Psoas muscle (tissue), 8 donors: ENCODE measurements around the gene FAM107B. TPM values are rescaled to one million over a fixed set of nuclear protein-coding genes. Genes with fewer than 3 reads are reported as not detected.

ENCODE experiments used
- ATAC-seq, 4 donors: fragments of 200-7000 bp; cut with Tn5 transposase; one replicate each; pipeline ENCODE4 v1.9.1; 2020; ENCODE audit warnings: moderate library complexity in 3 of 4, mild to moderate bottlenecking in 2 of 4
- DNase-seq, 2 donors: peaks; one replicate each; pipeline ENCODE4 v3.0.0-alpha.2; 2020
- H3K27ac ChIP-seq: fragments of 200-600 bp; one replicate; pipeline ENCODE4 v1.8.0; 2022
- H3K27me3 ChIP-seq, 3 donors: fragments of 200-600 bp in 1 of 3; one replicate each; pipeline versions ENCODE4 v1.6.1 to v1.8.0; 2013 to 2022; ENCODE audit warnings: low read length in 2 of 3, mild to moderate bottlenecking in 2 of 3, moderate library complexity in 1 of 3; ENCODE audit not compliant: insufficient read depth in 3 of 3
- H3K36me3 ChIP-seq, 2 donors: fragments of 200-600 bp in 1 of 2; one replicate each; pipeline versions ENCODE4 v1.6.1 to v1.8.0; 2013 to 2022; ENCODE audit warnings: low read depth in 1 of 2, mild to moderate bottlenecking in 1 of 2, moderate library complexity in 1 of 2; ENCODE audit not compliant: insufficient read depth in 1 of 2
- H3K4me1 ChIP-seq: fragments of 200-600 bp; one replicate; pipeline ENCODE4 v1.8.0; 2022
- H3K4me3 ChIP-seq: fragments of 200-600 bp; one replicate; pipeline ENCODE4 v1.8.0; 2022; ENCODE audit warnings: mild to moderate bottlenecking
- H3K9me3 ChIP-seq: fragments of 200-600 bp; one replicate; pipeline ENCODE4 v1.8.0; 2022
- CTCF ChIP-seq: fragments of 200-600 bp; IDR thresholded peaks from one replicate; pipeline ENCODE4 v1.8.0; 2022; ENCODE audit warnings: antibody characterized with exemption
- WGBS, 3 donors: extraction: QIAGEN DNeasy Blood & Tissue Kit; methylation state at CpG; one replicate each; pipeline versions ENCODE4 v1.1.6 to v1.1.7; 2013; 5-methylcytosine and 5-hydroxymethylcytosine counted together
- intact Hi-C, 2 donors: fragments of 100-400 bp; cut with DNase I; formaldehyde crosslinking; loops; one replicate each; pipeline versions ENCODE4 v1.11.0 to v1.14.2; 2022
- polyA plus RNA-seq, 3 donors: library from polyadenylated mRNA; stranded (reverse); fragments of 200-250 nt; gene quantifications; one replicate each; pipeline ENCODE4 v1.2.3, GENCODE V29; 2013
- total RNA-seq, 4 donors: library from RNA; stranded (reverse); fragmentation: NEBNext Ultra II Directional in 2 of 4; extraction: Animal tissue kit (Norgen Biotek cat#: 25700) in 2 of 4; gene quantifications; one replicate each; pipeline versions ENCODE4 v1.2.1 to v1.2.4, GENCODE V29; 2021 to 2023
- donor health status: healthy with polysubstance abuse.
- donor health status: DM: no; HTN: no; CAD: no; lungs with moderate emphysema.
- donor health status: Bipolar disorder and iron deficiency.
- donor health status: healthy.
- donor health status: DM: yes; HTN: yes; CAD: no.
- donor health status: DM: no; HTN: no; CAD: no.
- donor health status: DM: no; HTN: no; CAD: no.
- donor health status: DM: yes; HTN: yes; CAD: no.

The FAM107B gene
- total and polyA plus RNA-seq, 7 donors = 1.0 to 3.1 (median 1.8) TPM

- Histone ChIP-seq H3K36me3 (no peaks in the 10 kb centered on the region), H3K27me3 (peaks cover 0 to 4% (median 0%) of the 10 kb centered on the region in 3 donors), H3K9me3 (no peaks in the 10 kb centered on the region), H3K4me3 (no peak overlapping the region), H3K27ac (no peak overlapping the region), H3K4me1 (no peaks in the 10 kb centered on the region)
- no peak for TF ChIP-seq CTCF
- ATAC-seq (no peak), DNase-seq (no peak)
- intact Hi-C loops = no loop called here
- 44 to 60% (median 45%) methylated on average over 3 of the region's 3 CpGs for WGBS, 3 donors
Observed at GRCh38 chr10:14775656-14776055, 959 bp upstream of the FAM107B start.

GRCh38 chr10:14774214-14774580, 500 bp downstream of the FAM107B start:
- Histone ChIP-seq H3K27me3 (peaks cover 0 to 4% (median 0%) of the 10 kb centered on the region in 3 donors), H3K27ac (no peak overlapping the region), H3K4me3 (no peak overlapping the region), H3K36me3 (no peaks in the 10 kb centered on the region), H3K4me1 (no peaks in the 10 kb centered on the region), H3K9me3 (no peaks in the 10 kb centered on the region)
- no peak for TF ChIP-seq CTCF
- no peak for ATAC-seq
- intact Hi-C loops = no loop called here
- no peak for DNase-seq
- 87 to 90% (median 87%) methylated on average over 22 of the region's 22 CpGs for WGBS, 3 donors

- Histone ChIP-seq H3K4me1 (no peaks in the 10 kb centered on the region), H3K9me3 (no peaks in the 10 kb centered on the region), H3K36me3 (no peaks in the 10 kb centered on the region), H3K27ac (no peak overlapping the region), H3K4me3 (no peak overlapping the region), H3K27me3 (peaks cover 0 to 4% (median 0%) of the 10 kb centered on the region in 3 donors)
- TF ChIP-seq CTCF = no peak
- WGBS, 3 donors = 85 to 87% (median 87%) methylated on average over 10 of the region's 10 CpGs
- ATAC-seq (no peak), DNase-seq (no peak)
- intact Hi-C loops = no loop called here
Observed at GRCh38 chr10:14773551-14774213, 1.0 kb downstream of the FAM107B start.

GRCh38 chr10:14772399-14772798, 2.3 kb downstream of the FAM107B start:
- H3K4me3 ChIP-seq = no peak overlapping the region
- DNase-seq (no peak), ATAC-seq (no peak)
- intact Hi-C loops = no loop called here
- H3K36me3 ChIP-seq = no peaks in the 10 kb centered on the region
- H3K4me1 ChIP-seq = no peaks in the 10 kb centered on the region
- peaks cover 0 to 4% (median 0%) of the 10 kb centered on the region in 3 donors for H3K27me3 ChIP-seq
- no peaks in the 10 kb centered on the region for H3K9me3 ChIP-seq
- no peak for TF ChIP-seq CTCF
- 68 to 73% (median 69%) methylated on average over 7 of the region's 7 CpGs for WGBS, 3 donors
- no peak overlapping the region for H3K27ac ChIP-seq

- TF ChIP-seq CTCF = no peak
- WGBS, 3 donors = 90 to 91% (median 91%) methylated on average over 2 of the region's 2 CpGs
- Histone ChIP-seq H3K4me1 (no peaks in the 10 kb centered on the region), H3K4me3 (no peak overlapping the region), H3K27me3 (peaks cover 0 to 4% (median 0%) of the 10 kb centered on the region in 3 donors), H3K36me3 (no peaks in the 10 kb centered on the region), H3K9me3 (no peaks in the 10 kb centered on the region), H3K27ac (no peak overlapping the region)
- intact Hi-C loops = no loop called here
- DNase-seq (no peak), ATAC-seq (no peak)
Observed at GRCh38 chr10:14770927-14771326, 3.8 kb downstream of the FAM107B start.
